ENCODE data around the gene DUSP9.
A peak's percentile ranks its signal among the peaks of the same experiment; 100 is the strongest.
"Not testable (repeated sequence)": the region's sequence is repeated elsewhere in the genome, so short reads cannot be mapped to it uniquely, and the experiment has no call there.

Gene DUSP9

GRCh38 chrX:153671589-153672530, 24.9 kb downstream of the DUSP9 start:
- Histone ChIP-seq H3K27ac (ENCODE audit: low read length) (no peak overlapping the region), H3K4me1 (ENCODE audit: control insufficient read depth in 1 of 2, insufficient read depth in 2 of 2, low read length in 2 of 2) (peaks cover 0 to 5% of the 10 kb centered on the region in 2 donors), H3K27me3 (ENCODE audit: low read depth, low read length) (no peaks in the 10 kb centered on the region), H3K4me3 (ENCODE audit: low read depth in 1 of 2, low read length in 2 of 2) (no peak overlapping the region), H3K36me3 (ENCODE audit: control insufficient read depth in 1 of 2, insufficient read depth in 2 of 2, low read length in 2 of 2) (no peaks in the 10 kb centered on the region), H3K9me3 (ENCODE audit: control insufficient read depth in 1 of 2, low read length in 2 of 2) (no peaks in the 10 kb centered on the region)

- no peak overlapping the region for H3K27ac ChIP-seq (ENCODE audit: low read length)
- H3K9me3 ChIP-seq (ENCODE audit: control insufficient read depth in 1 of 2, low read length in 2 of 2) = no peaks in the 10 kb centered on the region
- H3K4me3 ChIP-seq (ENCODE audit: low read depth in 1 of 2, low read length in 2 of 2) = peak overlapping the region in 1 of 2 donors; percentile 38
- H3K4me1 ChIP-seq (ENCODE audit: control insufficient read depth in 1 of 2, insufficient read depth in 2 of 2, low read length in 2 of 2) = peaks cover 0 to 5% of the 10 kb centered on the region in 2 donors
- H3K36me3 ChIP-seq (ENCODE audit: control insufficient read depth in 1 of 2, insufficient read depth in 2 of 2, low read length in 2 of 2) = no peaks in the 10 kb centered on the region
- no peaks in the 10 kb centered on the region for H3K27me3 ChIP-seq (ENCODE audit: low read depth, low read length)
Measured at GRCh38 chrX:153672531-153673427, 25.8 kb downstream of the DUSP9 start.

- no peaks in the 10 kb centered on the region for H3K36me3 ChIP-seq (ENCODE audit: control insufficient read depth in 1 of 2, insufficient read depth in 2 of 2, low read length in 2 of 2)
- no peak within 1 kb of the TSS for H3K27ac ChIP-seq (ENCODE audit: low read length)
- H3K27me3 ChIP-seq (ENCODE audit: low read depth, low read length) = no peaks in the 10 kb centered on the region
- H3K4me1 ChIP-seq (ENCODE audit: control insufficient read depth in 1 of 2, insufficient read depth in 2 of 2, low read length in 2 of 2) = no peaks in the 10 kb centered on the region
- peak within 1 kb of the TSS in 1 of 2 donors; percentile 38 for H3K4me3 ChIP-seq (ENCODE audit: low read depth in 1 of 2, low read length in 2 of 2)
- H3K9me3 ChIP-seq (ENCODE audit: control insufficient read depth in 1 of 2, low read length in 2 of 2) = no peaks in the 10 kb centered on the region
Measured at GRCh38 chrX:153673428-153674218, 26.6 kb downstream of the DUSP9 start, which contains the start of gene PNCK. TSS of gene PNCK (minus strand) at chrX:153673813. CDS start at chrX:153673076, 737 bp downstream.

GRCh38 chrX:153674219-153674851, 27.3 kb downstream of the DUSP9 start:
- H3K27ac ChIP-seq (ENCODE audit: low read length) = no peak overlapping the region
- no peak overlapping the region for H3K4me3 ChIP-seq (ENCODE audit: low read depth in 1 of 2, low read length in 2 of 2)
- no peaks in the 10 kb centered on the region for H3K36me3 ChIP-seq (ENCODE audit: control insufficient read depth in 1 of 2, insufficient read depth in 2 of 2, low read length in 2 of 2)
- H3K27me3 ChIP-seq (ENCODE audit: low read depth, low read length) = no peaks in the 10 kb centered on the region
- no peaks in the 10 kb centered on the region for H3K4me1 ChIP-seq (ENCODE audit: control insufficient read depth in 1 of 2, insufficient read depth in 2 of 2, low read length in 2 of 2)
- H3K9me3 ChIP-seq (ENCODE audit: control insufficient read depth in 1 of 2, low read length in 2 of 2) = no peaks in the 10 kb centered on the region

DNA sequence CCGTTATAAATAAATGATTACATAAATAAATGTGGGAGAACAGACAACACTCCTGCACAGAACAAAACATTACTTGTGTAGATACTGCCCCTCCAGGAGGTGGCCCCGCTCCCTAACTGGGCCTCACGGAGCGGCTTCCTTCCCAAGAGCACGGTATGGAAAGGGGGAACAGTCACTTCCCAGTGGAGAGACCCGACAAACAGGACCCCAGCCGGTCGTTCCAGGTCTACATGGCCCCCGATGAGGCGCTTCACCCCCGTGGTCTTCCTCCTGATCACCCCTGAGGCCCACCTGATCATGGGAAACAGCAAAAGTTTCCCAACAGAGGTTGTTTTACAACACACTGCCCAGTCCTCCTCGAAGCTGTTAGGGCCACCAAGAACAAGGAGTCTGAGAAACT, 34.2 kb downstream of the DUSP9 start:
- Histone ChIP-seq H3K9me3 (ENCODE audit: control insufficient read depth in 1 of 2, low read length in 2 of 2) (no peaks in the 10 kb centered on the region), H3K36me3 (ENCODE audit: control insufficient read depth in 1 of 2, insufficient read depth in 2 of 2, low read length in 2 of 2) (no peaks in the 10 kb centered on the region), H3K27me3 (ENCODE audit: low read depth, low read length) (no peaks in the 10 kb centered on the region), H3K4me3 (ENCODE audit: low read depth in 1 of 2, low read length in 2 of 2) (no peak overlapping the region), H3K4me1 (ENCODE audit: control insufficient read depth in 1 of 2, insufficient read depth in 2 of 2, low read length in 2 of 2) (no peaks in the 10 kb centered on the region), H3K27ac (ENCODE audit: low read length) (no peak overlapping the region)

DNA sequence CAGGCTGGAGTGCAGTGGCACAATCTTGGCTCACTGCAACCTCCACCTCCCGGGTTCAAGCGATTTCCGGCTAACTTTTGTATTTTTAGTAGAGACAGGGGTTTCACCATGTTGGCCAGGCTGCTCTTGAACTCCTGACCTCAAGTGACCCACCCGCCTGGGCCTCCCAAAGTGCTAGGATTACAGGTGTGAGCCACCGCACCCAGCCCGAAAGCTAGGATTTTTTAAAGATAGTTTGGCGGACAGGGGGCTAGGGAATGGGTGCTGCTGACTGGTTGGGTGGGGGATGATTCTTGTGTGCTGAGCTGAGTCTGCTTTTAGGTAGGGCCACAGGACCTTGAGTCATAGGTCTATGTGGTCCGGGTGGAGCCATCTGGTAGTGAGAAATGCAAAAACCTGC, 36.5 kb downstream of the DUSP9 start:
- H3K9me3 ChIP-seq (ENCODE audit: control insufficient read depth in 1 of 2, low read length in 2 of 2); H3K27me3 ChIP-seq (ENCODE audit: low read depth, low read length); H3K4me3 ChIP-seq (ENCODE audit: low read depth in 1 of 2, low read length in 2 of 2); H3K27ac ChIP-seq (ENCODE audit: low read length); H3K4me1 ChIP-seq (ENCODE audit: control insufficient read depth in 1 of 2, insufficient read depth in 2 of 2, low read length in 2 of 2); H3K36me3 ChIP-seq (ENCODE audit: control insufficient read depth in 1 of 2, insufficient read depth in 2 of 2, low read length in 2 of 2): not testable (repeated sequence)

DNA sequence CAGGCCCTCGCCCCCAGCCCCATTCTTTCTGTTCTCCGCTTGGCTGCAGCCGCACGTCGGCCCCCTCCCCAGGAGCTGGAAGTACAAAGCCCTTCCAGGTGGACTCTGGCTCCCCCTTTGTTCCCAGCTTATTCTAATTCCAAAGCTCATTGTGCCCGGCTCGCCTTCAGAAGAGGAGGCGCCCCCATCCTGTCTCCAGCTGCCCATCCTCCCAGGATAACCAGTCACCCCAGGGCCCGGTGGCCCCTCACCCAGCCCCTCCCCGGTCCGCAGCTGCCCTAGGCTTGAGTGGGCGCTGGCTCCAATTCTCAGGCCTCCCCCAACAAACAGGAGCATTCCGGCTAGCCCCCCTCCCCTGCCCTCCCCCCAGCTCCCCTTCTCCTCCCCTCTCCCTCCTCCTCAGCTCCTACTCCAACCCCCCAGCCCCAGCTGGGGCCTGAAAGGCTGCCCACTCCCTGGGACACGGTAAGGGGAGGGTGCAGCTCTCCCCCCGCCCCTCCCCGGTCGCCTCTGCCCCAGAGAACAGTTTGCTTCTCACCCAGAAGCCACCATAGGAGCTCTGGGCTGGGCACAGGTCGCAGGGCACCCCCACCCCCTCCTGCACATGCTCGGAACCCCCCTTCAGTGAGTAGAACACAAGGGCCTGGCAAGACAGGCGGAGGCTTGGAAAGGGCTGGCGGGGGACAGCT, 37.6 kb downstream of the DUSP9 start:
- Histone ChIP-seq H3K4me3 (ENCODE audit: low read depth in 1 of 2, low read length in 2 of 2) (no peak overlapping the region), H3K4me1 (ENCODE audit: control insufficient read depth in 1 of 2, insufficient read depth in 2 of 2, low read length in 2 of 2) (no peaks in the 10 kb centered on the region), H3K27me3 (ENCODE audit: low read depth, low read length) (no peaks in the 10 kb centered on the region), H3K27ac (ENCODE audit: low read length) (no peak overlapping the region), H3K36me3 (ENCODE audit: control insufficient read depth in 1 of 2, insufficient read depth in 2 of 2, low read length in 2 of 2) (no peaks in the 10 kb centered on the region), H3K9me3 (ENCODE audit: control insufficient read depth in 1 of 2, low read length in 2 of 2) (no peaks in the 10 kb centered on the region)

GRCh38 chrX:153685156-153685536, 38.1 kb downstream of the DUSP9 start:
- H3K27ac ChIP-seq (ENCODE audit: low read length) = no peak overlapping the region
- no peaks in the 10 kb centered on the region for H3K36me3 ChIP-seq (ENCODE audit: control insufficient read depth in 1 of 2, insufficient read depth in 2 of 2, low read length in 2 of 2)
- H3K27me3 ChIP-seq (ENCODE audit: low read depth, low read length) = no peaks in the 10 kb centered on the region
- no peak overlapping the region for H3K4me3 ChIP-seq (ENCODE audit: low read depth in 1 of 2, low read length in 2 of 2)
- no peaks in the 10 kb centered on the region for H3K9me3 ChIP-seq (ENCODE audit: control insufficient read depth in 1 of 2, low read length in 2 of 2)
- H3K4me1 ChIP-seq (ENCODE audit: control insufficient read depth in 1 of 2, insufficient read depth in 2 of 2, low read length in 2 of 2) = no peaks in the 10 kb centered on the region

DNA sequence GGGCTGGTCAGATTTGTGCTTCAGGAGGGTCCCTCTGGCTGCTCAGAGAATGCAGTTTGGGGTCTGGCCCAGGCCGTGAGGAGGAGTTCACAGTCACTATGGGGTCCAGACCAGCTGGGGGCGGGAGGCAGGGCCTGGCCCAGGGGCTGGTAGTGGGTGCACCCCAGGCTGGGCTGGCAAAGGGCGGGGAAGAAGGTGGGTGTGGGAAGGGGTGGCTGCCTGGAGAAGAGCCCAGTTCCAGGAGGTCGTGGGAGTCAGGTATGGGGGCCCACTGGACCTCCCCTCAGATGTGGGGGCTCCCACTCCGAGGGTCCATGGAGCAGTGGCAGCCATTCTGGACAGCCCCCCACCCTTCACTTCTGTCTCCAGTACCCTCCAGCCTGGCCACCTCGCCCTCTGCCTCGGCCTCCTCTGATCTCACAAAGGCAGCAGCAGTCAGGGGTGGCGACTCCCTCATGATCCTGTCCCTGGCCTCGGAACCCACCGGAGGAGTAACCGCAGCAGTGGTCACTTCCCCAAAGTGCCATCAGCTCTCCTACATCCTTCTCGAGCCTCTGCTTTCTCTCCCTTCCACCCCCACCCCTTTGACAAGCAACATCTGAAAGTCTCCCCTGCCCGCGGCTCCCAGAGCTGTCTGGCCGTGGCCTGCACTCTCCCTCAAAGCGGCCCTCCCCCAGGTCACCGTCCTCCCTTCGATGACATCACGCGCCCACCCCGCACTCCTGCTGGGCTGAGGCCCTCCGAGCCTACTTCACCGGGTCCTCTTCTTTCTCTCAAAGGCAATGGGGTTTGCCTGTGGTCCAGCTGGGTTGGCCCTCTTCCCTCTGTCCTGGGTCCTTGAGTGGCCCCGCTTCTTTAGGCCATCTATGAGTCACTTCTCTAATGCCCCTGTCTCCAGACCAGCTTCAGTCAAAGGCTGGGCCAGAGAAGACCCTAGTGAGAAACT, 39.0 kb downstream of the DUSP9 start:
- Histone ChIP-seq H3K4me1 (ENCODE audit: control insufficient read depth in 1 of 2, insufficient read depth in 2 of 2, low read length in 2 of 2) (no peaks in the 10 kb centered on the region), H3K4me3 (ENCODE audit: low read depth in 1 of 2, low read length in 2 of 2) (no peak overlapping the region), H3K36me3 (ENCODE audit: control insufficient read depth in 1 of 2, insufficient read depth in 2 of 2, low read length in 2 of 2) (no peaks in the 10 kb centered on the region), H3K27me3 (ENCODE audit: low read depth, low read length) (no peaks in the 10 kb centered on the region), H3K9me3 (ENCODE audit: control insufficient read depth in 1 of 2, low read length in 2 of 2) (no peaks in the 10 kb centered on the region), H3K27ac (ENCODE audit: low read length) (no peak overlapping the region)

Measured in muscle layer of duodenum (tissue), 2 donors.